ES-I3 (cell line): ENCODE data around the gene PPP3CA.

Experiments
- H3K36me3 ChIP-seq: 2 replicates; pipeline ENCODE4 v1.6.1; 2013; ENCODE audit warnings: mild to moderate bottlenecking, low read length, control low read depth, moderate library complexity; ENCODE audit not compliant: insufficient read depth
- H3K4me1 ChIP-seq: 2 replicates; pipeline ENCODE4 v1.6.1; 2013; ENCODE audit warnings: mild to moderate bottlenecking, control low read depth, low read length; ENCODE audit not compliant: insufficient read depth
- H3K9ac ChIP-seq: 2 replicates; pipeline ENCODE4 v1.6.1; 2013; ENCODE audit warnings: low read depth, mild to moderate bottlenecking, low read length, moderate library complexity
- H3K9me3 ChIP-seq: 2 replicates; pipeline ENCODE4 v1.6.1; 2013; ENCODE audit warnings: mild to moderate bottlenecking, low read length, moderate library complexity; ENCODE audit not compliant: control insufficient read depth, insufficient read depth

PPP3CA gene

GRCh38 chr4:101081695-101082369, 265.5 kb downstream of the PPP3CA start:
- H3K9me3 ChIP-seq: no peaks in the 10 kb centered on the region
- no peaks in the 10 kb centered on the region for H3K4me1 ChIP-seq
- H3K36me3 ChIP-seq: no peaks in the 10 kb centered on the region
- no peak overlapping the region for H3K9ac ChIP-seq

DNA sequence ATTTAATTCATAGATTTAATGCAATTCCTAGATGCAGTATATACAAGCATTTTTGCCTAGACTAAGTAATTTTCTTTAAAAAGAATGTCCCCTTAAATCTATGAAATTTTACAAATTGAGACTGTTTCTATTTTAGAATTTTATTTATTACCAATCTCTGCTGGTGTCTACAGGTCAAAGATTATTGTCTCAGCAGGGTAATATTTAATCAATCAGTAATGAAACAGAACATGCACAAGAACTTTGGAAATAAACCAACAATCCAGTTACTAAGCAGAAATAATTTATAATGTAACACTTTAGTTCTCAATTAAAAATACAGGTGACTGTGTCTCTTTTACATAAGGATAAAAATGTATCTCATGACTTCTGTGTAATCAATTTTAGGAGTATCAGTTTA, 266.2 kb downstream of the PPP3CA start:
- Histone ChIP-seq H3K9ac (no peak overlapping the region), H3K9me3 (no peaks in the 10 kb centered on the region), H3K4me1 (no peaks in the 10 kb centered on the region), H3K36me3 (no peaks in the 10 kb centered on the region)

DNA sequence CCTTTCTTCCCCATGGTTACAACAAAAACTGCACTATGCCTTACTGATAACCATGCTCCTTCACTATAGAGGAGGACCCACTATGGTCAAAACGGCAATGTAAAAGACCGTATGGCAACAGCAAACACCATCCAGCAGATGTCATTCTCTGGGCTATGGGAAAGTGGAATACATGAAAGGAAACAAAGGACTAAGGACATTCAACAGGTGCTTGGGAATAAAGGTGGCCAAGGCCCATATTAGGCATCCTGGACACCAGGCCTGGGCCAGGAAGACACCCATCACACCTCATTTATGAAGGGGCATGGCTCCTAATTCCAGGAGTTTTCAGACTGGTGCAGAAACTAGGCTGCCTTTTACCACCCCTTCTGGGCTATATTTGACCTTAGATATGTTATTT, 268.4 kb downstream of the PPP3CA start:
- H3K36me3 ChIP-seq: no peaks in the 10 kb centered on the region
- no peaks in the 10 kb centered on the region for H3K9me3 ChIP-seq
- H3K4me1 ChIP-seq: no peaks in the 10 kb centered on the region
- no peak overlapping the region for H3K9ac ChIP-seq

DNA sequence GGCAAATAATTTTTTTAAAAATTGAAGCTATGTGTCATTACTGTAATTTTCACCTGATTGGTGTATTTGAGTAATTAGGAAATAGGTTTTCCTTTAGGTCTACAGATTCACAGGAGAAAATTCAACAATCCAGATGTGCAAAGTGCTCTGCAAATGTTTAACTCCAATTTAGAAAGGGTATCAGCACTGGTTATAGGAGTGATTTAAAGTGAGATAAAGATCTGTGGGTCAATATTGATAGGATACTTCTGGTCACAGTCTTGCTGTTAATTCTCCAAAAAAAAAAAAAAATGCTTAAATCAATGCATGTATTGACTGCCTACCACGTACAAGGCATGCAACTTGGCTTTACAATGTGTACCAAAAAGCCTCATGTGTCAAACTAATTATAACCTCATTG, 271.3 kb downstream of the PPP3CA start:
- Histone ChIP-seq H3K9ac (no peak overlapping the region), H3K36me3 (no peaks in the 10 kb centered on the region), H3K9me3 (no peaks in the 10 kb centered on the region), H3K4me1 (peaks cover 6% of the 10 kb centered on the region; the same call in 1 of the 2 replicates)

GRCh38 chr4:101075536-101075935, 271.8 kb downstream of the PPP3CA start:
- Histone ChIP-seq H3K36me3 (no peaks in the 10 kb centered on the region), H3K9ac (no peak overlapping the region), H3K4me1 (peaks cover 6% of the 10 kb centered on the region; the same call in 1 of the 2 replicates), H3K9me3 (no peaks in the 10 kb centered on the region)

DNA sequence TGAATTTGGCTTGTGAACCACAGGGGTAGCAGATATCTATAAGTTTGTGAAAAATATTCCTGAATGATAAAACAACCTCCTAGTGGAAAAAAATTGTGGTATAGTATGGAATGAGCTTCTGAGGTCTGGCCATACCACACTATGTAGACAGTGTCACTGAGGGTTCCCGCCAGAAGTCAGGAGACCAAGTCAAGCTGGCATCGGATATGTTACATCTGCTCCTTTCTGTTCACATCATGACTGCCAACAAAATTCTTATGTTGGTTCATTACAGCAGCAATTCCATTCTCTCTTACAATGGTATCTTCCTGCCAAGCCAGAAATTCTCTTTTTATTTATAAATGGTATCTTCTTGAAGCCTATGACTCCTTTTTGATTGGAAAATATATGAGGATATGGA, 273.0 kb downstream of the PPP3CA start:
- H3K4me1 ChIP-seq: peaks cover 6% of the 10 kb centered on the region; the same call in 1 of the 2 replicates
- no peaks in the 10 kb centered on the region for H3K36me3 ChIP-seq
- no peak overlapping the region for H3K9ac ChIP-seq
- H3K9me3 ChIP-seq: no peaks in the 10 kb centered on the region

DNA sequence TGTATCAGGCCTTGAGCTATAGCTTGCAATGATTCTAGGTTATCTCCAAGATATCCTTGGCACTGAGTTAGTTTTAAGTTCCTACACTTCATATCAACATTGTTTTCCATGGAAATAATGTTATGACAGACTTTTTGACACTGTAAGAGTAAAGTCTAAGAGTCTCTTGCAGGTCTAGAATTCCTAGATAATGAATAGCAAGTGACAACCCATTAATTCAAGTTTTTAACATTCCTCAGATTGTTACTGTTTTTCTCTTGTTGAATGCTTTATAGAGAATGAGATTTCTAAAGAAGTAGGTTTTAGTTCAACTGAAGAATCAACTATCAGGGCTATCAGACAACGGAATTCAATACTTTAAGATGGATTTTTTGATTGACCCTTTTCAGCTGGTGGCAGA, 276.1 kb downstream of the PPP3CA start:
- Histone ChIP-seq H3K36me3 (no peaks in the 10 kb centered on the region), H3K9ac (no peak overlapping the region), H3K9me3 (no peaks in the 10 kb centered on the region), H3K4me1 (peaks cover 6% of the 10 kb centered on the region; the same call in 1 of the 2 replicates)

DNA sequence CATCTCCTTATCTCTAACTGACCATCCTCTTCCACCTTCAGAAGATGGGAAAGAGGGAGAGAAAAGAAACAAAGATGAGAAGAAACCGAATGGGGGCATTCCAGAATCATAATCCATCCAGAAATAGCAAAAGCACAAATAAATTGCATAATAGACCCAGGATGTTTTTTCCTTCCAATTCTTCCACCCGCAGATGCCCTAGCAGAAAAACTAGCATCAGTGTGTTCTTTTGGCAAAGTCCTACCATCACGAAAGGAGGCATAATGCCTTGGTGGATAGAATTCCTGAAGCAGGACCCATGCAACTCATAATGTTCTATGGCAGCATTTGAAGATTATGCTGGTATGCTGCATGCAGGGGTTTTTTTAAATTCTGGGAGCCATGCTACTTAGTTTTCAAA, 279.2 kb downstream of the PPP3CA start:
- Histone ChIP-seq H3K36me3 (no peaks in the 10 kb centered on the region), H3K9ac (no peak overlapping the region), H3K4me1 (peaks cover 6% of the 10 kb centered on the region; the same call in 1 of the 2 replicates), H3K9me3 (no peaks in the 10 kb centered on the region)

GRCh38 chr4:101067383-101067782, 279.9 kb downstream of the PPP3CA start:
- Histone ChIP-seq H3K4me1 (peaks cover 6% of the 10 kb centered on the region; the same call in 1 of the 2 replicates), H3K36me3 (no peaks in the 10 kb centered on the region), H3K9me3 (no peaks in the 10 kb centered on the region), H3K9ac (no peak overlapping the region)

GRCh38 chr4:101066626-101067170, 280.6 kb downstream of the PPP3CA start:
- Histone ChIP-seq H3K9ac (no peak overlapping the region), H3K4me1 (peaks cover 3% of the 10 kb centered on the region; the same call in 1 of the 2 replicates), H3K36me3 (no peaks in the 10 kb centered on the region), H3K9me3 (no peaks in the 10 kb centered on the region)

DNA sequence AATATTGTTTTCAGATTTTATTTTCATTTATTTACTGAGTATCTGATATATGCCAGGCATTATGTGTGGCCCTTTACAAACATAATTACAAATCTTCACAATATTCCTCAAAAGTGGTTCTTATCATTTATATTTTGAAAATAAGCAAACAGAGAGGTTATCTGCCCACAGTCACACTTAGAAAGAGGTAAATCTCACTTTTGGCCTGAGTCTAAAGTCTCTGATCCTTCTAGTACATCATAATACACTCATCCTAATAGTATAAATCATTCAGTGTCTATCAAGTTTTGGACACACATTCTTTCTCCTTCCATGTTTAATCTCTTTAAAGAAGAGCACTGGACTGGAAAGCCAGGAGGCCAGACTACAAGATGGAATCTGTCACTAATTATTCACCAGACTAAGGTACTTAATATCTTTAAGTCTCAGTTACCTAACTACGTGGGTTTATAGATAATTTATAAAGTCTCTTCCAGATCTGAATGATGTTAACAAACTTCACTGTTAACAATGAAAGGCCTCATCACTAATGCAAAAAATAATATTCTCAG, 281.3 kb downstream of the PPP3CA start:
- H3K4me1 ChIP-seq: no peaks in the 10 kb centered on the region
- H3K9ac ChIP-seq: no peak overlapping the region
- H3K9me3 ChIP-seq: no peaks in the 10 kb centered on the region
- no peaks in the 10 kb centered on the region for H3K36me3 ChIP-seq

- Histone ChIP-seq H3K4me1 (no peaks in the 10 kb centered on the region), H3K9ac (no peak overlapping the region), H3K36me3 (no peaks in the 10 kb centered on the region), H3K9me3 (no peaks in the 10 kb centered on the region)
Observed at GRCh38 chr4:101065346-101065745, 282.0 kb downstream of the PPP3CA start.

DNA sequence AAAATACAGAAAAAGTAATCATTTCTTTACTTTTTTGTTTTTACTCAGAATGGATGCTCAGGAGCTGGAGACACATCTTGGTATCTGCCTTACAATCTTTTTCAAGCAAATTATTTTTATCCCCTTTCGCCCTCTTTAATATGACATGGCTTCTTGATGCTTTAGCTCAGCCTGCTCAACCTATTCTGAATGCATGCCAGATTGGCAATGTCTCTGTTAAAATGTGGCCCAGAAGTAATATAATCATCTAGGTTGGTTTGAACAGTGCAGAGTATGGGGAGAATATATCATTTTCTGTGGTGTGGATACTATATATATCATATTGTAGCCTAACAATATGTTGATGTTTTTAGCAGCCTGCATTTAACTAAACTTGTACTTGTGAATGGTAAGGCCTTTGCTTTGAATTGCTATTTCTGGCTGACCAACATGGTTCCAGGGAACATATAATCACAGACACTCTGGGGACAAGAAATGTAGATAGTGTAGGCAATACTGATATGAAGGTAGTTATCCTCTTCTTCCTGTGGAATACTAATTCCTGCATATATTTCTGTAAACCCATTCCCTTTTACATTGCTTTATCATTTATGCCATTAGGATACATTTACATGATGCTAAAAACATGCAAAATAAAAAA, 282.7 kb downstream of the PPP3CA start:
- no peaks in the 10 kb centered on the region for H3K36me3 ChIP-seq
- no peaks in the 10 kb centered on the region for H3K9me3 ChIP-seq
- no peak overlapping the region for H3K9ac ChIP-seq
- no peaks in the 10 kb centered on the region for H3K4me1 ChIP-seq

- Histone ChIP-seq H3K9me3 (no peaks in the 10 kb centered on the region), H3K9ac (no peak overlapping the region), H3K4me1 (peaks cover 5% of the 10 kb centered on the region; the same call in 1 of the 2 replicates), H3K36me3 (no peaks in the 10 kb centered on the region)
Observed at GRCh38 chr4:101055392-101055791, 291.9 kb downstream of the PPP3CA start.

DNA sequence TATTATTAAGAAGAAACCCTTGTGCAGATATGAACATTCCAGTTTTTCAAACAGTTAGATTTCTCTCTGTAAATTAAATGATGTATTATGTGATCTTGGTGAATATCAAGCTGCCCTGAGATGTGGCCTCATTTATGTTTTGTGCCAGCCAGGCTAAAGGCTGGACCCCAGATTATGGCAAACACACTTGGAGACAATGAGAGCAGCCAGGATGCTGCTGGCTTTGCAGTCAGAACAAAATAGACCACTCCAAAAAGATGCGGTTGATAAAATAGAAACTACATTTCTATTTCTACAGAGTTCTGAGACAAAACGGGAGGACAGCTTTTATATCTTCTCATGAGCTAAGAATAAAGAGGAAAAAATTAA, 296.5 kb downstream of the PPP3CA start:
- no peaks in the 10 kb centered on the region; the same call in 1 of the 2 replicates for H3K4me1 ChIP-seq
- H3K9ac ChIP-seq: no peak overlapping the region
- no peaks in the 10 kb centered on the region for H3K36me3 ChIP-seq
- no peaks in the 10 kb centered on the region for H3K9me3 ChIP-seq
